Left ventricle myocardium inferior (tissue), 1 donor: ENCODE results near the gene KLRF1. TPM values are rescaled to one million over a fixed set of nuclear protein-coding genes. Genes with fewer than 3 reads are reported as not detected.

ENCODE experiments used
- DNase-seq: peaks from one replicate; pipeline ENCODE4 v3.0.0-alpha.2; 2020
- H3K27ac ChIP-seq: fragments of 200-600 bp; replicated peaks from 2 replicates; pipeline ENCODE4 v1.8.0; 2021
- H3K27me3 ChIP-seq: fragments of 200-600 bp; 2 replicates; pipeline ENCODE4 v1.8.0; 2021; ENCODE audit warnings: low read depth
- H3K36me3 ChIP-seq: fragments of 200-600 bp; 2 replicates; pipeline ENCODE4 v1.8.0; 2021
- H3K4me1 ChIP-seq: fragments of 200-600 bp; 2 replicates; pipeline ENCODE4 v1.8.0; 2021
- H3K4me3 ChIP-seq: fragments of 200-600 bp; 2 replicates; pipeline ENCODE4 v1.8.0; 2021; ENCODE audit warnings: mild to moderate bottlenecking, moderate library complexity
- H3K9me3 ChIP-seq: fragments of 200-600 bp; replicated peaks from 2 replicates; pipeline ENCODE4 v1.8.0; 2021
- CTCF ChIP-seq: fragments of 200-600 bp; IDR thresholded peaks from 2 replicates; pipeline ENCODE4 v1.8.0; 2021; ENCODE audit warnings: antibody characterized with exemption, mild to moderate bottlenecking, borderline replicate concordance
- intact Hi-C: fragments of 100-400 bp; cut with micrococcal nuclease; formaldehyde crosslinking; loops from one replicate; pipeline ENCODE4 v1.11.0; 2022
- total RNA-seq: library from RNA; stranded (reverse); fragmentation: NEBNext Ultra II Directional; extraction: Animal tissue kit (Norgen Biotek cat#: 25700); gene quantifications from one replicate; pipeline ENCODE4 v1.2.1, GENCODE V29; 2021
- donor health status: DM: no; HTN: yes; CAD: no; lungs with severe emphysema.

The KLRF1 gene
- total RNA-seq, 1 donor from 2014 or later, result not detected

GRCh38 chr12:9784816-9785215, 42.5 kb upstream of the KLRF1 start:
- TF ChIP-seq CTCF, result no peak
- no peaks in the 10 kb centered on the region for H3K36me3 ChIP-seq
- H3K27me3 ChIP-seq, result no peaks in the 10 kb centered on the region
- H3K9me3 ChIP-seq, result peaks cover 3% of the 10 kb centered on the region
- H3K4me3 ChIP-seq, result no peak overlapping the region
- intact Hi-C loops, result no loop called here
- no peaks in the 10 kb centered on the region for H3K4me1 ChIP-seq
- DNase-seq, result no peak
- no peak overlapping the region for H3K27ac ChIP-seq

GRCh38 chr12:9786726-9787717, 40.3 kb upstream of the KLRF1 start:
- Histone ChIP-seq H3K9me3 (peaks cover 9% of the 10 kb centered on the region), H3K4me3 (no peak overlapping the region), H3K27ac (no peak overlapping the region), H3K4me1 (no peaks in the 10 kb centered on the region), H3K27me3 (no peaks in the 10 kb centered on the region), H3K36me3 (no peaks in the 10 kb centered on the region)
- DNase-seq, result no peak
- intact Hi-C loops, result no loop called here
- TF ChIP-seq CTCF, result no peak

GRCh38 chr12:9792185-9792900, 34.9 kb upstream of the KLRF1 start:
- Histone ChIP-seq H3K4me1 (no peaks in the 10 kb centered on the region), H3K27me3 (no peaks in the 10 kb centered on the region), H3K27ac (no peak overlapping the region), H3K36me3 (no peaks in the 10 kb centered on the region), H3K9me3 (peaks cover 9% of the 10 kb centered on the region), H3K4me3 (no peak overlapping the region)
- DNase-seq, result no peak
- intact Hi-C loops, result no loop called here
- no peak for TF ChIP-seq CTCF

- DNase-seq, result no peak
- no peaks in the 10 kb centered on the region for H3K36me3 ChIP-seq
- H3K4me3 ChIP-seq, result no peak overlapping the region
- H3K27me3 ChIP-seq, result no peaks in the 10 kb centered on the region
- H3K27ac ChIP-seq, result no peak overlapping the region
- peaks cover 9% of the 10 kb centered on the region for H3K9me3 ChIP-seq
- intact Hi-C loops, result no loop called here
- no peaks in the 10 kb centered on the region for H3K4me1 ChIP-seq
- TF ChIP-seq CTCF, result no peak
These were observed 34.2 kb upstream of the KLRF1 start for GRCh38 chr12:9792961-9793617.

- no peak overlapping the region for H3K4me3 ChIP-seq
- peaks cover 9% of the 10 kb centered on the region for H3K9me3 ChIP-seq
- DNase-seq, result no peak
- no peaks in the 10 kb centered on the region for H3K27me3 ChIP-seq
- intact Hi-C loops, result no loop called here
- no peak for TF ChIP-seq CTCF
- no peaks in the 10 kb centered on the region for H3K36me3 ChIP-seq
- no peak overlapping the region for H3K27ac ChIP-seq
- H3K4me1 ChIP-seq, result no peaks in the 10 kb centered on the region
These were observed 33.4 kb upstream of the KLRF1 start for GRCh38 chr12:9793779-9794395.
